ENCODE data around the gene HEXA.

The HEXA gene

GRCh38 chr15:72318408-72318942 is 57.3 kb downstream of the HEXA start:
- DNase-seq, result no peak

DNA sequence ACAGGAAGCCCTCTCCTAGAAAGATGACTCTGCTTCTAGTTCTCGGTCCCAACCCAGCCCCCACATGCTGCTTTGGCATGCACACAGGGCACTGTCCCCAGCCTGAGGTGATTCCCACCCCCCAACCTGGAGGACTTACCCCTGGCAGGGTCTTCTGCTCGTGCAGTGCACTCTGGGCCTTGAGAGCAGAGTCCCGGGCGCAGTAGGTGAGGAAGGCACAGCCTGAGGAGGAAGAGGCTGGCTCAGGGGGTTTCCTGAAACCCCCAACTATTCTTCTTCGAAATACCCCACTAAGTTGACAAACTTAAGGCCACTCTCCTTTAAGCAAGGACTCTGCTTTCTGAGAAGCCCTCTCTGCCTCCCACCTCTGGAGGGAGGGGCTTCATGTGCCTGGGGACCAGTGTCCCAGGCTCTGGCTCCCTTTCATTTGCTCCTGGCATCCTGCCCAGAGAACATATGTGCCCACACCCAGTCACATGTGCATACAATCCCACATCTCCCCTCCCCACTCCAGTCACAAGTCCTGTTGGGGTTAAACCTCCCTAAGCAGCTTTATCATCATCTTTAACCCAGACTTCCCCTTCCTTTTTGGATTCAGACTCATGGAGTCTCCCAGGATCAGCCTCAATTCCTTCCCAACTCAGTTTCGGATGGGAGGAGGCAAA is 60.0 kb downstream of the HEXA start:
- DNase-seq, result no peak

DNA sequence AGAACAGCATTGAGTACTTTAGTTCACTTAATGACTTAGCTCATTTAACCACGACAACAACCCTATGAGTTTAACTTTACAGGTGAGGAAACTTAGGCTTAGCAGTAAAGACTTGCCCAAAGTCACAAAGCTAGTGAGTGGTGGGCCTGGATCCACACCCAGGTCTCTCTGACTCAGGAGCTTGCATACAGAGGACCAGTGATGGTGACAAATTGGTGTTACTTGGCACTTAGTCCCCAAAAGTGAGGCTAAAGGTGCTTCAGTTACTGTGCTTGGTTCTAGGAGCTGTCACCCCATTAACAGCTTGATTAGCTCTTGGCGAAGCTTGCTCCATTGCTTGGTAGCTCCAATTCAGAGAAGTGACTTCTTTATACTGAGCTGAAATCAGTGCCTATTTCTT is 61.9 kb downstream of the HEXA start:
- no peak for DNase-seq

- DNase-seq, result no peak
Measured at GRCh38 chr15:72313448-72313840, 62.4 kb downstream of the HEXA start.

GRCh38 chr15:72312605-72313447 is 63.0 kb downstream of the HEXA start:
- DNase-seq, result no peak

DNA sequence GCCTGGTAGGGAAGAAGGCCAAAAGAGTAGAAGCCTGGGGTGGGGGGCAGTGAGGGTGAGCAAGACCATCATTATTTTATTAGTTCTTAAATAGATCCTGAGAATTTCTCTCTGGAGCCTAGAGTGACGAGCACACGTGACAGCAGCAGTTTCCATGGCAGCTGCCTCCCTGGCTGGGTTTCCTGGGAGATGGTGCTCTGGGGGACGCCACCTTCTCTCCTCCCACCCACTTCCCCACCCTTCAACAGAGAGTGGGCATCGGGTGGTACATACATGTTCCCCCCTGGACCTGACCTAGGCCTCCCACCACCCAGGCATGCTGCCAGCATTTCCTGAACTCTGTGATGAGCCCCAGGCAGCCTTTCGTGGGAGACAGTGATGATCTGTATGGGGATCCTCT is 68.8 kb downstream of the HEXA start:
- DNase-seq, result no peak

DNA sequence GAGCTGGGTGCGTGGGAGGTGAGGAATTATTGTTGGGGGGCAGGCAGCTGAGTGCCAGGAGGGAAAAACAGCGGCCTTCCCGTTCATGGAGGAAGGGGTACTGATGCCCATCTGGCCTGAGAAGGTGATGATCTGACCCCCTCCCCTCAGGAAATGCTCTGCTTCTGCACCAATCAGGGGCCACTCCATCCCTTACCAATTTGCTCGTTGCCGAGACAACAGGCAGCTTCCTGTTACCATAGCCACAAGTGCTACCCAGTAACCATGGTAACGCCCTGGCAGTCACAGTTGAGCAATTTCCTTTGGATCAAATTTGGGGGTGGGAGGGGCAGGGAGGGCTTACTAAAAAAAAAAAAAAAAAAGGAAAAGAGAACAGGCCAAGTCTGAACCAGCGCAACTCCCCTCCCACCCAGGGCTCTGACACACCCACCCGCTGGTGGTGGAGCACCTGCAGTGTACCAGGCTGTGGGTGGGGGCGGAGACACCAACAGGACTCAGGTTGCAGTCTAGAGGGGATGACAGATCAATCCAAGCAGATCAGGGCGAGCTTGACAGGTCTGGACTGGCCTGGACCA is 69.5 kb downstream of the HEXA start:
- DNase-seq, result no peak

GRCh38 chr15:72304596-72304995 is 71.2 kb downstream of the HEXA start:
- DNase-seq, result no peak

DNA sequence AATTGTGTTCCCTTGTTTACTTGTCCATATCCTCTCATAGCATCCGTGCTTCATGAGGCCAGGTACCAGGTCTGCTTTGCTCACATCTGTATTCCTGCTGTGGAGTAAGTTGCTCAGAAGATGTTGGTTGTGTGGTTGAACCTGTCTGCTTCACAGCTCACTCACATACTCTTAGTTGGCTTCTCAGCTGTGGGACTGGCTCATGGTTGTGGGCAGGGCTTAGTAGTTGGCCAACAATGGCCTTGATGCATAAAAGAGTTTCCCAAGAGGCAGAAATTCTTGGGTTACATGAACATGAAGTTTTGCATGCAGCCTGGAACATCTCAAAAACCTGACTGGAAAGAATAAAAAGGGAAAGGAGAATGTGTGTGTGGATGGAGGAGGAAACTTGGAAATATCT is 72.9 kb downstream of the HEXA start:
- no peak for DNase-seq

All from GOT3 (cell line).